ENCODE data around the gene TIGD3.

- TF ChIP-seq POLR2A (IDR thresholded peaks at IDR 0.05): no peak
- TF ChIP-seq CTCF (IDR thresholded peaks at IDR 0.05): no peak
Observed at GRCh38 chr11:65395961-65396530, 41.5 kb downstream of the TIGD3 start.

Measured in right lobe of liver (tissue), 4 donors.